GM12878 (cell line): Measurements from ENCODE around the gene SLC38A1. TPM values are rescaled to one million over a fixed set of nuclear protein-coding genes. Genes with fewer than 3 reads are reported as not detected.

Experiments used
- ATAC-seq: fragments of 200-7000 bp; cut with Tn5 transposase; 3 replicates; pipeline ENCODE4 v1.9.1; 2020; ENCODE audit warnings: mild to moderate bottlenecking, moderate library complexity
- BruUV-seq: library from RNA; stranded (reverse); fragments of 400-500 nt; replicated peaks from 2 replicates; lab custom pipeline; 2021; lab: Mats Ljungman, UMichigan
- CTCF ChIA-PET: fragments of 300-600 bp; sonication (Branson Sonifier 250); formaldehyde crosslinking; extraction: SDS; loops from one replicate; lab custom pipeline; 2021; ENCODE audit warnings: inconsistent platforms; lab: Yijun Ruan, JAX
- POLR2A ChIA-PET: fragments of 350-600 bp; formaldehyde crosslinking; extraction: SDS; loops from one replicate; lab custom pipeline; 2021; ENCODE audit warnings: inconsistent platforms; lab: Charles Lee
- RAD21 ChIA-PET: fragments of 300-600 bp; sonication (Branson Sonifier 250); formaldehyde crosslinking; loops from one replicate; lab custom pipeline; 2023; ENCODE audit warnings: antibody characterized with exemption; ENCODE audit not compliant: unreplicated experiment; lab: Charles Lee
- SMC1A ChIA-PET: fragments of 300-600 bp; sonication (Branson Sonifier 250); formaldehyde crosslinking; loops from one replicate; lab custom pipeline; 2023; ENCODE audit not compliant: unreplicated experiment, uncharacterized antibody; lab: Charles Lee
- DNase-seq: peaks from one replicate; pipeline ENCODE4 v3.0.0-alpha.2; 2011; ENCODE audit warnings: low read depth, low spot score
- FAIRE-seq: peaks from 3 replicates; lab custom pipeline; 2011; peaks lifted over from hg19 to GRCh38; lab: Jason Lieb, UNC
- H2AFZ ChIP-seq: 2 replicates; pipeline ENCODE4 v1.6.0; 2011; ENCODE audit warnings: low read depth, low read length, control low read depth; ENCODE audit not compliant: control insufficient read depth
- H3K27ac ChIP-seq: 2 replicates; pipeline ENCODE4 v1.5.1; 2011; ENCODE audit warnings: control low read depth; ENCODE audit not compliant: control insufficient read depth, insufficient read depth
- H3K27me3 ChIP-seq, 2 experiments: replicated peaks in 1 of 2; 2 replicates each; pipeline versions ENCODE4 v1.6.0 to v1.6.1; 2011; ENCODE audit warnings: low read length in 1 of 2; ENCODE audit not compliant: control insufficient read depth in 2 of 2, insufficient read depth in 2 of 2
- H3K36me3 ChIP-seq, 2 experiments: 2 replicates each; pipeline ENCODE4 v1.5.1; 2011; ENCODE audit warnings: low read length in 1 of 2; ENCODE audit not compliant: control insufficient read depth in 2 of 2, insufficient read depth in 2 of 2
- H3K4me1 ChIP-seq: 2 replicates; pipeline ENCODE4 v1.6.1; 2011; ENCODE audit warnings: mild to moderate bottlenecking, low read length, moderate library complexity, mixed read lengths; ENCODE audit not compliant: control insufficient read depth, insufficient read depth
- H3K4me2 ChIP-seq: 2 replicates; pipeline ENCODE4 v1.6.0; 2011; ENCODE audit warnings: control low read depth; ENCODE audit not compliant: control insufficient read depth, insufficient read depth
- H3K4me3 ChIP-seq: fragments of 200-600 bp; sonication (generic); 2 replicates; pipeline ENCODE4 v1.5.1; 2016
- H3K79me2 ChIP-seq: 2 replicates; pipeline ENCODE4 v1.6.0; 2011; ENCODE audit warnings: low read length; ENCODE audit not compliant: control insufficient read depth, insufficient read depth
- H3K9ac ChIP-seq: 2 replicates; pipeline ENCODE4 v1.8.0; 2011; ENCODE audit warnings: low read length, control low read depth, mixed read lengths; ENCODE audit not compliant: control insufficient read depth, insufficient read depth
- H3K9me3 ChIP-seq: replicated peaks from 3 replicates; pipeline ENCODE4 v1.5.1; 2011; ENCODE audit warnings: mild to moderate bottlenecking, low read length; ENCODE audit not compliant: control insufficient read depth, insufficient read depth
- H4K20me1 ChIP-seq: 2 replicates; pipeline ENCODE4 v1.6.0; 2011; ENCODE audit not compliant: control insufficient read depth, insufficient read depth
- ATF3 ChIP-seq: IDR thresholded peaks from 2 replicates; pipeline ENCODE4 v1.6.1; 2011; ENCODE audit warnings: low read depth, mild to moderate bottlenecking, low read length, moderate library complexity, borderline replicate concordance; ENCODE audit errors: extremely low read depth
- BCL3 ChIP-seq: IDR thresholded peaks from 2 replicates; pipeline ENCODE4 v1.6.1; 2011; ENCODE audit warnings: borderline replicate concordance, low read depth, mild to moderate bottlenecking, moderate library complexity, low read length; ENCODE audit not compliant: insufficient read depth, poor library complexity, severe bottlenecking
- CBX3 ChIP-seq: fragments of 200-600 bp; sonication (generic); IDR thresholded peaks from 2 replicates; pipeline ENCODE4 v1.6.1; 2016; ENCODE audit warnings: low read depth, borderline replicate concordance
- KAT2A ChIP-seq: conservative IDR thresholded peaks from 2 replicates; pipeline ENCODE4 v1.6.1; 2011; ENCODE audit warnings: low read depth, low read length; ENCODE audit not compliant: control insufficient read depth
- POLR2AphosphoS2 ChIP-seq: IDR thresholded peaks from 2 replicates; pipeline ENCODE4 v1.6.1; 2011; ENCODE audit warnings: low read depth, mild to moderate bottlenecking, low read length, improper control_type of control experiment, moderate library complexity
- RFX5 ChIP-seq: IDR thresholded peaks from 2 replicates; pipeline ENCODE4 v1.6.1; 2011; ENCODE audit warnings: low read depth, low read length, improper control_type of control experiment
- SP1 ChIP-seq: IDR thresholded peaks from one replicate; pipeline ENCODE4 v1.6.1; 2011; ENCODE audit warnings: low read depth, low read length
- ZBED1 ChIP-seq: IDR thresholded peaks from 2 replicates; pipeline ENCODE4 v1.6.1; 2016; ENCODE audit warnings: borderline replicate concordance
- ZBTB4 ChIP-seq: fragments of 450-650 bp; formaldehyde crosslinking; IDR thresholded peaks from 2 replicates; pipeline ENCODE4 v1.4.0; 2022; ENCODE audit warnings: mild to moderate bottlenecking, moderate library complexity
- ZNF207 ChIP-seq: fragments of 450-650 bp; IDR thresholded peaks from 2 replicates; pipeline ENCODE4 v1.6.1; 2014; ENCODE audit warnings: antibody characterized with exemption, mild to moderate bottlenecking, borderline replicate concordance
- WGBS: methylation state at CpG from one replicate; pipeline ENCODE4 v1.1.6; 2016; ENCODE audit warnings: low lambda C conversion rate; ENCODE audit not compliant: insufficient replicate concordance, insufficient coverage; ENCODE audit errors: missing lambda C conversion rate; 5-methylcytosine and 5-hydroxymethylcytosine counted together
- in situ Hi-C: fragments of 300-500 bp; cut with MboI; formaldehyde crosslinking; loops from 9 replicates; pipeline ENCODE4 v1.14.3; 2018; ENCODE audit warnings: mixed read lengths
- intact Hi-C: fragments of 100-400 bp; cut with micrococcal nuclease; formaldehyde crosslinking; loops from one replicate; pipeline ENCODE4 v1.14.2; 2022; ENCODE audit not compliant: unreplicated experiment
- polyA plus RNA-seq, 11 experiments: library from polyadenylated mRNA; depleted of rRNA in 4 of 11; unstranded in 6 of 11; stranded (reverse) in 5 of 11; fragments of >200 nt; fragmentation: Nextera tagmentation in 4 of 11; fragmentation: Illumina TruSeq in 1 of 11; extraction: Ambion mirVana in 4 of 11; extraction: Trizol in 1 of 11; gene quantifications; 1 replicate in 1 of 11; 2 replicates in 10 of 11; pipeline versions ENCODE4 v1.2.1 to v1.2.3, GENCODE V29; 2011 to 2016; ENCODE audit warnings: inconsistent platforms in 2 of 11, missing spikeins in 2 of 11, low read depth in 1 of 11
- total RNA-seq, 4 experiments: library from RNA; depleted of rRNA in 3 of 4; stranded (reverse); fragments of >200 nt in 3 of 4; fragmentation: Illumina TruSeq in 1 of 4; extraction: Trizol in 1 of 4; gene quantifications; 2 replicates each; pipeline versions ENCODE4 v1.2.1 to v1.2.3, GENCODE V29; 2013 to 2021

SLC38A1 gene
- total and polyA plus RNA-seq, 10 of the 15 experiments (the other 5 are each of a cell fraction or from before 2014, with no cell fraction given) = 38.1 to 191 (median 144) TPM

GRCh38 chr12:46160981-46161690 is 107.7 kb downstream of the SLC38A1 start:
- no peak overlapping the region for H2AFZ ChIP-seq
- ATAC-seq = no peak
- FAIRE-seq = no peak
- TF ChIP-seq ATF3 = no peak
- no peak for TF ChIP-seq ZBED1
- no peak for TF ChIP-seq KAT2A
- TF ChIP-seq BCL3 = no peak
- TF ChIP-seq POLR2AphosphoS2 = no peak
- TF ChIP-seq SP1 = no peak
- TF ChIP-seq RFX5 = no peak
- TF ChIP-seq CBX3 = no peak
- TF ChIP-seq ZNF207 = no peak
- no peak for TF ChIP-seq ZBTB4
- no peaks in the 10 kb centered on the region for H3K79me2 ChIP-seq
- H3K27ac ChIP-seq = no peak overlapping the region
- in situ Hi-C loops (no loop called here), intact Hi-C loops (no loop called here)
- no peaks in the 10 kb centered on the region for H3K4me1 ChIP-seq
- ChIA-PET POLR2A (interaction anchor here (0.7 to 1.2 kb wide), 3 partner anchors 17 to 327 kb away, joined by 3 read pairs; partner anchors contain the start of gene SLC38A1), CTCF (interaction anchor here (0.5 to 1.4 kb wide), 3 partner anchors 9 to 85 kb away, joined by 3 read pairs; no protein-coding TSS in a partner anchor), RAD21 (interaction anchor here (1.0 to 2.9 kb wide), 4 partner anchors 10 to 36 kb away, joined by 3 to 12 read pairs (median 4); no protein-coding TSS in a partner anchor), SMC1A (interaction anchor here (0.6 to 4.3 kb wide), 11 partner anchors 9 to 141 kb away, joined by 3 to 35 read pairs (median 3); partner anchors contain the start of gene SLC38A1)
- DNase-seq = no peak
- WGBS = 56% methylated on average over 4 of the region's 4 CpGs
- H3K4me2 ChIP-seq = no peak overlapping the region
- H3K9ac ChIP-seq = no peak overlapping the region
- no TSS peak for BruUV-seq
- no peaks in the 10 kb centered on the region for H3K36me3 ChIP-seq
- no peaks in the 10 kb centered on the region; the same call in 1 of the 3 replicates for H3K9me3 ChIP-seq
- no peak overlapping the region for H3K4me3 ChIP-seq
- H3K27me3 ChIP-seq = no peaks in the 10 kb centered on the region
- no peaks in the 10 kb centered on the region for H4K20me1 ChIP-seq
